ENCODE results near the gene NPEPPS.
A peak's percentile ranks its signal among the peaks of the same experiment; 100 is the strongest.

Gene NPEPPS

DNA sequence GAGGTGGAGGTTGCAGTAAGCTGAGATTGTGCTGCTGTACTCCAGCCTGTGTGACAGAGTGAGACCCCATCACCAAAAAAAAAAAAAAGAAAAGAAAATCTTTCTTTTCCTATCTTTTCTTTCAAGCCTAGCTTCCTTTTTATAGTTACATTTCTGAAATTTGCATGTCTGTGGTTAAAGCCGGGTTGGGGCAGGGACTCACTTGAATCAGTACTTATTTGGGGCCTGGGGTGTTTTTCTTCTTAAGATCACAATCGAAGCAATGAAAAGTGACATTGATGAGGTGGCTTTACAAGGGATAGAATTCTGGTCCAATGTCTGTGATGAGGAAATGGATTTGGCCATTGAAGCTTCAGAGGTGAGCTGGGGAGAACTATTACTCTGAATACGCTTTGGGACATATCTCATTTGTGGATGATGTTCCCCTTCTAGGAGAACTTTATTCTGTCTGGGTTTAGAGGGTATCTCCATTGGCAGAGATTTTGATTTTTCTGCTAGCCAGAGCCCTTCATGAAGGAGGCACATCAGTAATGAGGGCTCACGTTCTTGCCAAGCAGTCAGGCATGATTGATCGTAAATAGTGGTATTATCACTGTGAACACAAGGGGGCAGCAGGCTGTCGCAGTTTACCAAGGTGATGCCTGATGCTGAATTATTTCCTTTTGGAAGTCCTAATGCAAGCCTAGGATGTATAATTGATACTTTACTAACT, 133.2 kb downstream of the NPEPPS start:
- POLR2A ChIA-PET, result interaction anchor here (0.9 kb wide), 1 partner anchor 14 kb away, joined by 11 read pairs; the partner anchor contains the start of gene KPNB1
- peak; percentile 61 for DNase-seq (ENCODE audit: extremely low spot score)
- CTCF ChIA-PET, result interaction anchor here (0.8 to 7.8 kb wide), 23 partner anchors 7 to 306 kb away, joined by 3 to 88 read pairs (median 5); partner anchors contain the start of genes CDK5RAP3, KPNB1, OSBPL7 and TBX21
- TF ChIP-seq, protein P1, sequence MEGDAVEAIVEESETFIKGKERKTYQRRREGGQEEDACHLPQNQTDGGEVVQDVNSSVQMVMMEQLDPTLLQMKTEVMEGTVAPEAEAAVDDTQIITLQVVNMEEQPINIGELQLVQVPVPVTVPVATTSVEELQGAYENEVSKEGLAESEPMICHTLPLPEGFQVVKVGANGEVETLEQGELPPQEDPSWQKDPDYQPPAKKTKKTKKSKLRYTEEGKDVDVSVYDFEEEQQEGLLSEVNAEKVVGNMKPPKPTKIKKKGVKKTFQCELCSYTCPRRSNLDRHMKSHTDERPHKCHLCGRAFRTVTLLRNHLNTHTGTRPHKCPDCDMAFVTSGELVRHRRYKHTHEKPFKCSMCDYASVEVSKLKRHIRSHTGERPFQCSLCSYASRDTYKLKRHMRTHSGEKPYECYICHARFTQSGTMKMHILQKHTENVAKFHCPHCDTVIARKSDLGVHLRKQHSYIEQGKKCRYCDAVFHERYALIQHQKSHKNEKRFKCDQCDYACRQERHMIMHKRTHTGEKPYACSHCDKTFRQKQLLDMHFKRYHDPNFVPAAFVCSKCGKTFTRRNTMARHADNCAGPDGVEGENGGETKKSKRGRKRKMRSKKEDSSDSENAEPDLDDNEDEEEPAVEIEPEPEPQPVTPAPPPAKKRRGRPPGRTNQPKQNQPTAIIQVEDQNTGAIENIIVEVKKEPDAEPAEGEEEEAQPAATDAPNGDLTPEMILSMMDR (IDR thresholded peaks at IDR 0.05; ENCODE audit: control extremely low read depth, extremely low read depth, low read depth, missing control alignments), result peak; percentile 80

DNA sequence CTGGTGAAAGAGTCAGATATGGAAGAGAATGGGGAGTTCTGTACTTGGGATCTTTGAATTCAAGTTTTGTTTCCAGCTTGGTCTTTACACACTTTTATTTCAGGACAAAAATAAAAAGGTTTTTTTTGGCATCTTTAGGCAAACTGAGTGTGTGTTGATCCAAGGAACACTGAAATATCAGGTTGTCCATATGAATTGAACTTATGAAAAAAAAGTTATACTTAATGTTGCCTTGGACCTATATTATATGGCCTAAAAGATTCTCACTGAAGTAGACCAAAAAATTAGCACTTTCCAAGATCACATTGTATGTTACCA, 133.7 kb downstream of the NPEPPS start:
- TF ChIP-seq, protein P1 (IDR thresholded peaks at IDR 0.05; ENCODE audit: control extremely low read depth, extremely low read depth, low read depth, missing control alignments), result no peak
- CTCF ChIA-PET, result interaction anchor here (0.7 to 7.8 kb wide), 21 partner anchors 8 to 150 kb away, joined by 3 to 88 read pairs (median 5); partner anchors contain the start of genes KPNB1 and TBX21
- POLR2A ChIA-PET, result interaction anchor here (0.6 kb wide), 1 partner anchor 12 kb away, joined by 4 read pairs; no protein-coding TSS in a partner anchor
- no peak for DNase-seq (ENCODE audit: extremely low spot score)

DNA sequence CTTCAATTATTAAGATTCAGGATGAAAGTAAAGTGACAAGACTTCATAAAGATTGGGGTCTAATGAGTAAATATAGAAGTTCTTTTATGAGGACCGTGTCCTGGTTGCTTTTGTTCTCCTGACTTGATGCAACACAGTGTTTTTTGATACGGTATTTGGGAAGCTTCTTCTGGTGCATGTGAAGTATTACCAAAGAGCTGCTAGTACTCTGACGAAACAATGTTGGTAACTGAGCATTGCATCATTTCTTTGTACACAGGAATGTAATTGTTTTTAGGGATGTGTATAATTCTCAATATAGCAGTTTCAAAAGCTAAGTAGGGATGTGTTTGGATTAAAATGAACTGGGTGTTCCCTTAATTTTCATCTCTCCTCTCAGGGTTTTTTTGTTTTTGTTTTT, 134.7 kb downstream of the NPEPPS start:
- ChIA-PET POLR2A (no interaction called here), CTCF (interaction anchor here (0.9 to 7.8 kb wide), 15 partner anchors 8 to 136 kb away, joined by 3 to 88 read pairs (median 9); partner anchors contain the start of gene TBX21)
- TF ChIP-seq, protein P1 (IDR thresholded peaks at IDR 0.05; ENCODE audit: control extremely low read depth, extremely low read depth, low read depth, missing control alignments), result no peak
- no peak for DNase-seq (ENCODE audit: extremely low spot score)

DNA sequence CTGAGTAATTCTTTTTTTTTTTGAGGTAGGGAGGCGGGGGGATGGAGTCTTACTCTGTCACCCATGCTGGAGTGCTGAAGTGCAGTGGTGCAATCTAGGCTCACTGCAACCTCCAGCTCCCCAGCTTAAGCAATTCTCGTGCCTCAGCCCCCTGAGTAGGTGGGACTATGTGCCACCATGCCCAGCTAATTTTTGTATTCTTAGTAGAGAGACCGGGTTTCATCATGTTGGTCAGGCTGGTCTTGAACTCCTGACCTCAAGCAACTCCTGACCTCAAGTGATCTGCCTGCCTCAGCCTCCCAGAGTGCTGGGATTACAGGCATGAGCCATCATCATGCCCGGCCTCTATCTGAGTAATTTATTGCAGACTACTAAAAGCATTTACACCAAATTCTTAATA, 138.2 kb downstream of the NPEPPS start:
- CTCF ChIA-PET, result no interaction called here
- no peak for DNase-seq (ENCODE audit: extremely low spot score)
- TF ChIP-seq, protein P1 (IDR thresholded peaks at IDR 0.05; ENCODE audit: control extremely low read depth, extremely low read depth, low read depth, missing control alignments), result no peak
- POLR2A ChIA-PET, result interaction anchor here (0.6 kb wide), 1 partner anchor 19 kb away, joined by 3 read pairs; the partner anchor contains the start of gene KPNB1

DNA sequence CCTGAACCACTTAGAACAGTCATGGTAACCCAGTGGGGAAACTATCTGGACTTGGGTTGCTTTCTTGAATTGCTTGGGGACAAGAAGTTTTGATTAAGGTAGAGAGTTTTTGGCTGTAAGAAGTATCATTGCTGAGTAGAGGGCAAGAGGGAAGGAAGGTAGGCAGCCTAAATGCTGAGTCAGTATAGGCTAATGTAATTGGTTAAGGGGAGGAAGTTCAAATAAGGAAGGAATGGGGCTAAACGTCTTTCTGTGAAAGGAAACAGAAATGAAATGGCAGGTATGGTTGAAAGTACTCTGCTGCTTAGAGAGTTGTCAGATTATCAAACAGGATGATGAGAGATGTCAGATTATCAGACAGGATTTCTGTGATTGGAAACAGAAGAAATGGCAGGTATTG, 139.2 kb downstream of the NPEPPS start:
- ChIA-PET CTCF (interaction anchor here (0.8 to 1.2 kb wide), 3 partner anchors 9 to 27 kb away, joined by 3 to 4 read pairs (median 3); no protein-coding TSS in a partner anchor), POLR2A (interaction anchor here (0.6 kb wide), 1 partner anchor 110 kb away, joined by 8 read pairs; no protein-coding TSS in a partner anchor)
- DNase-seq (ENCODE audit: extremely low spot score), result no peak
- TF ChIP-seq, protein P1 (IDR thresholded peaks at IDR 0.05; ENCODE audit: control extremely low read depth, extremely low read depth, low read depth, missing control alignments), result no peak
